SK-N-SH (cell line): ENCODE data around the gene FMNL2. TPM values are rescaled to one million over a fixed set of nuclear protein-coding genes. Genes with fewer than 3 reads are reported as not detected.

Source experiments
- CTCF ChIA-PET: fragments of 300-600, 350-600 bp; formaldehyde crosslinking; extraction: SDS; loops from one replicate; lab custom pipeline; 2021; lab: Yijun Ruan, JAX
- POLR2A ChIA-PET: fragments of 350-600 bp; sonication (Branson Sonifier 250); formaldehyde crosslinking; extraction: SDS; loops from one replicate; lab custom pipeline; 2020; ENCODE audit warnings: antibody characterized with exemption, inconsistent platforms; lab: Yijun Ruan, JAX
- DNase-seq: peaks from one replicate; pipeline ENCODE4 v3.0.0; 2012
- H2AFZ ChIP-seq: fragments of 200-600 bp; sonication (generic); 2 replicates; pipeline ENCODE4 v1.8.1; 2016; ENCODE audit warnings: antibody characterized with exemption, mild to moderate bottlenecking, low read depth
- H3F3A ChIP-seq: fragments of 200-600 bp; sonication (generic); replicated peaks from 2 replicates; pipeline ENCODE3; 2016; ENCODE audit warnings: antibody characterized with exemption, mild to moderate bottlenecking; ENCODE audit not compliant: insufficient read depth
- H3K27ac ChIP-seq, 2 experiments: fragments of 200-500 bp in 1 of 2; fragments of 200-600 bp in 1 of 2; sonication (Bioruptor generic) in 1 of 2; sonication (generic), shearing (Covaris generic) in 1 of 2; 2 replicates each; pipeline versions ENCODE4 v1.5.1 to v1.6.1; 2014 to 2016; ENCODE audit warnings: low read depth in 2 of 2, inconsistent platforms in 1 of 2, low read length in 1 of 2, mild to moderate bottlenecking in 1 of 2, mixed read lengths in 1 of 2
- H3K27me3 ChIP-seq: fragments of 200-600 bp; sonication (generic), shearing (Covaris generic); 2 replicates; pipeline ENCODE4 v1.6.1; 2016; ENCODE audit warnings: mixed run types; ENCODE audit not compliant: insufficient read depth
- H3K36me3 ChIP-seq, 2 experiments: fragments of 200-500 bp in 1 of 2; fragments of 200-600 bp in 1 of 2; sonication (Bioruptor generic) in 1 of 2; sonication (generic) in 1 of 2; replicated peaks in 1 of 2; 2 replicates each; pipeline versions ENCODE3 to v1.5.1; 2014 to 2016; ENCODE audit warnings: low read length in 1 of 2, mild to moderate bottlenecking in 1 of 2; ENCODE audit not compliant: insufficient read depth in 2 of 2, control insufficient read depth in 1 of 2
- H3K4me1 ChIP-seq, 2 experiments: fragments of 200-500 bp in 1 of 2; fragments of 200-600 bp in 1 of 2; sonication (Bioruptor generic) in 1 of 2; sonication (generic), shearing (Covaris generic) in 1 of 2; 2 replicates each; pipeline versions ENCODE4 v1.5.1 to v1.6.1; 2014 to 2016; ENCODE audit warnings: low read depth in 1 of 2, low read length in 1 of 2, mixed run types in 1 of 2; ENCODE audit not compliant: insufficient read depth in 2 of 2, control insufficient read depth in 1 of 2
- H3K4me2 ChIP-seq: fragments of 200-600 bp; sonication (generic), shearing (Covaris generic); 2 replicates; pipeline ENCODE4 v1.6.1; 2017; ENCODE audit warnings: mixed run types
- H3K4me3 ChIP-seq, 2 experiments: fragments of 200-500 bp in 1 of 2; fragments of 200-600 bp in 1 of 2; sonication (Bioruptor generic) in 1 of 2; sonication (generic), shearing (Covaris generic) in 1 of 2; 2 replicates each; pipeline versions ENCODE4 v1.5.1 to v1.8.1; 2014 to 2016; ENCODE audit warnings: low read depth in 2 of 2, inconsistent platforms in 1 of 2, low read length in 1 of 2, mild to moderate bottlenecking in 1 of 2, mixed read lengths in 1 of 2, moderate library complexity in 1 of 2
- H3K79me2 ChIP-seq: fragments of 200-600 bp; sonication (generic); 2 replicates; pipeline ENCODE4 v1.8.1; 2017; ENCODE audit warnings: mild to moderate bottlenecking; ENCODE audit not compliant: insufficient read depth
- H3K9ac ChIP-seq: fragments of 200-600 bp; sonication (generic); 2 replicates; pipeline ENCODE4 v1.6.1; 2017; ENCODE audit warnings: mixed run types
- H3K9me2 ChIP-seq: fragments of 200-600 bp; sonication (generic); 2 replicates; pipeline ENCODE4 v1.6.1; 2017; ENCODE audit warnings: mixed run types
- H3K9me3 ChIP-seq: fragments of 200-600 bp; sonication (generic); 2 replicates; pipeline ENCODE4 v1.6.1; 2017; ENCODE audit warnings: mixed run types, mild to moderate bottlenecking, moderate library complexity
- H4K20me1 ChIP-seq: fragments of 200-600 bp; sonication (generic); 2 replicates; pipeline ENCODE4 v1.6.1; 2017; ENCODE audit warnings: mild to moderate bottlenecking, mixed run types; ENCODE audit not compliant: insufficient read depth
- EP300 ChIP-seq, 2 experiments: IDR thresholded peaks; 2 replicates each; pipeline versions ENCODE4 v1.4.0 to v1.6.1; 2012; ENCODE audit warnings: borderline replicate concordance in 1 of 2, low read depth in 1 of 2, low read length in 1 of 2
- EZH2phosphoT487 ChIP-seq: fragments of 200-600 bp; sonication (generic); IDR thresholded peaks from 2 replicates; pipeline ENCODE4 v1.6.1; 2017; ENCODE audit warnings: low read depth, mixed run types, mild to moderate bottlenecking, antibody characterized with exemption, moderate library complexity, borderline replicate concordance
- FOSL2 ChIP-seq: IDR thresholded peaks from 2 replicates; pipeline ENCODE4 v1.4.0; 2012; ENCODE audit warnings: low read depth, mild to moderate bottlenecking, moderate library complexity, borderline replicate concordance
- FOXJ3 ChIP-seq: sonication (generic); formaldehyde crosslinking; IDR thresholded peaks from 2 replicates; pipeline ENCODE4 v1.5.1; 2020; ENCODE audit warnings: mild to moderate bottlenecking, missing genetic modification reagents
- GABPA ChIP-seq: IDR thresholded peaks from 2 replicates; pipeline ENCODE4 v1.4.0; 2012; ENCODE audit warnings: low read depth, mild to moderate bottlenecking
- GATA2 ChIP-seq: sonication (generic); formaldehyde crosslinking; IDR thresholded peaks from 2 replicates; pipeline ENCODE4 v1.5.0; 2020; ENCODE audit warnings: mild to moderate bottlenecking, missing genetic modification reagents
- IRF3 ChIP-seq: fragments of 150-350 bp; IDR thresholded peaks from 2 replicates; pipeline ENCODE4 v1.6.1; 2016; ENCODE audit warnings: mild to moderate bottlenecking, low read depth, low read length
- JUND ChIP-seq: IDR thresholded peaks from 2 replicates; pipeline ENCODE4 v1.4.0; 2012
- NFIC ChIP-seq: IDR thresholded peaks from 2 replicates; pipeline ENCODE4 v1.4.0; 2012; ENCODE audit warnings: borderline replicate concordance
- POLR2AphosphoS5 ChIP-seq: IDR thresholded peaks from 2 replicates; pipeline ENCODE4 v1.6.1; 2012; ENCODE audit warnings: low read depth, low read length
- RAD21 ChIP-seq: IDR thresholded peaks from 2 replicates; pipeline ENCODE4 v1.6.1; 2012; ENCODE audit warnings: mild to moderate bottlenecking, low read length
- RXRA ChIP-seq: IDR thresholded peaks from 2 replicates; pipeline ENCODE4 v1.4.0; 2012; ENCODE audit warnings: low read depth, mild to moderate bottlenecking, borderline replicate concordance
- SIN3A ChIP-seq: IDR thresholded peaks from 2 replicates; pipeline ENCODE4 v1.6.1; 2012; ENCODE audit warnings: low read depth, mild to moderate bottlenecking, low read length, moderate library complexity, borderline replicate concordance
- SMC3 ChIP-seq: IDR thresholded peaks from 2 replicates; pipeline ENCODE4 v1.6.1; 2012; ENCODE audit warnings: low read depth, low read length, improper control_type of control experiment
- TAF1 ChIP-seq: IDR thresholded peaks from 2 replicates; pipeline ENCODE4 v1.6.1; 2012; ENCODE audit warnings: low read depth, mild to moderate bottlenecking, low read length, moderate library complexity, borderline replicate concordance
- TEAD4 ChIP-seq: IDR thresholded peaks from 2 replicates; pipeline ENCODE4 v1.4.0; 2012; ENCODE audit warnings: mild to moderate bottlenecking, borderline replicate concordance; ENCODE audit not compliant: insufficient read depth
- USF1 ChIP-seq: IDR thresholded peaks from 2 replicates; pipeline ENCODE4 v1.4.0; 2012; ENCODE audit warnings: low read depth, borderline replicate concordance
- WGBS: methylation state at CpG from one replicate; pipeline ENCODE4 v1.1.6; 2017; ENCODE audit warnings: low lambda C conversion rate; 5-methylcytosine and 5-hydroxymethylcytosine counted together
- polyA plus RNA-seq, 3 experiments: library from polyadenylated mRNA; depleted of rRNA; stranded (reverse); fragments of >200 nt; gene quantifications; 2 replicates each; pipeline ENCODE4 v1.2.3, GENCODE V29; 2012
- TF ChIP-seq, protein P1 (sequence below): fragments of 150-350 bp; IDR thresholded peaks from 2 replicates; pipeline ENCODE4 v1.6.1; 2017; ENCODE audit warnings: antibody characterized with exemption, low read length, low read depth, borderline replicate concordance
- TF ChIP-seq, protein P2 (sequence below): IDR thresholded peaks from 2 replicates; pipeline ENCODE4; 2012

FMNL2 gene
- polyA plus RNA-seq, 1 of the 3 experiments (the other 2 are of a cell fraction) = 14.5 TPM

DNA sequence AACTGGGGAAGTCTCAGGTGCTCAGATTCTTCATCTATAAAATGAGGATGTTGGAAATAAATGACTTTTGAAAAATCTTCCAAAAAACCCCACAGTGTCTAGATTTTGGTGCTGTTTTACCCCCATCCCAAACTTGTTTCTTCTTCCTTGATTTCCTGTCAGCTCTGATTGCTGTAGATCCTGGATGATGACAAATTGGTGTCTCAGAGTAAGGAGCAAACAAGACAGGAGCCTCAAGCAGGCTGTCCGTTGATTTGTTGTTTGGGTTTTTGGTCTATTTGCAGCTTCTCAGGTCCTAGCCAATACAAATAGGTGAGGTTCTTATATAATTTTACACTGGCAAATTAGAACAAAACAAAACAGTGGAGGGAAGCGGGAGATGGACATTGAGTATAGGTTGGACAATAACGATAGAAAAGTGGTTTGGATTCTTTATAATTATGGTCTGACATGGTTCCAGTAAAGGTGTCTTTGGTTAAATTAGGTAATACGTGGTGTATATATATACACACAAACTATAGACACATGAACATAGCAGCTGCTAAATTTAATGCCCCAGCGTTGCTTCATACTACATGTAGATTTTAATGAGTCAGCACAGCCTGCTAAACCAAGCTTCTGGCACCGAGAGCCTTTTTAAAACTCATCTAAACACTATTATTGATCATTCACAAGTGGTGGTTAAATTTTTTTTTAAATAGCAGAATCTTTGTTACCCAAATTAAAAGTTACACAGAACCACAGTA, 142.5 kb downstream of the FMNL2 start:
- H3K9ac ChIP-seq = no peak overlapping the region
- WGBS = 94% methylated on average over 6 of the region's 6 CpGs

GRCh38 chr2:152479282-152479681, 144.3 kb downstream of the FMNL2 start:
- Histone ChIP-seq H3K9ac (no peak overlapping the region), H3K4me1 (peaks cover 0 to 10% of the 10 kb centered on the region in 2 experiments; a peak in 2 of 4 replicates), H3K36me3 (no peaks in the 10 kb centered on the region), H3F3A (peaks cover 2% of the 10 kb centered on the region), H3K4me2 (no peak overlapping the region), H3K4me3 (no peak overlapping the region), H4K20me1 (peaks cover 14% of the 10 kb centered on the region; the same call in 1 of the 2 replicates), H3K27ac (no peak overlapping the region), H3K9me2 (no peaks in the 10 kb centered on the region), H2AFZ (no peak overlapping the region), H3K9me3 (no peaks in the 10 kb centered on the region), H3K27me3 (no peaks in the 10 kb centered on the region), H3K79me2 (peaks cover 13% of the 10 kb centered on the region; the same call in 1 of the 2 replicates)
- no peak for DNase-seq
- ChIA-PET POLR2A (no interaction called here), CTCF (interaction anchor here (0.7 kb wide), 1 partner anchor 75 kb away, joined by 3 read pairs; no protein-coding TSS in a partner anchor)
- whole genome bisulfite sequencing = 95% methylated on average over 3 of the region's 3 CpGs
- TF ChIP-seq USF1 (no peak), FOXJ3 (no peak), GABPA (no peak), SIN3A (no peak), EZH2phosphoT487 (no peak), TEAD4 (no peak), POLR2AphosphoS5 (no peak), JUND (no peak), TAF1 (no peak), GATA2 (no peak), RAD21 (no peak)
- TF ChIP-seq, protein P1, sequence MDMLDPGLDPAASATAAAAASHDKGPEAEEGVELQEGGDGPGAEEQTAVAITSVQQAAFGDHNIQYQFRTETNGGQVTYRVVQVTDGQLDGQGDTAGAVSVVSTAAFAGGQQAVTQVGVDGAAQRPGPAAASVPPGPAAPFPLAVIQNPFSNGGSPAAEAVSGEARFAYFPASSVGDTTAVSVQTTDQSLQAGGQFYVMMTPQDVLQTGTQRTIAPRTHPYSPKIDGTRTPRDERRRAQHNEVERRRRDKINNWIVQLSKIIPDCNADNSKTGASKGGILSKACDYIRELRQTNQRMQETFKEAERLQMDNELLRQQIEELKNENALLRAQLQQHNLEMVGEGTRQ = no peak

More for the DNA sequence above, 142.5 kb downstream of the FMNL2 start:
- POLR2A ChIA-PET = no interaction called here
- Histone ChIP-seq H3K9me3 (no peaks in the 10 kb centered on the region), H3K27ac (no peak overlapping the region), H3K4me2 (no peak overlapping the region), H3K4me3 (no peak overlapping the region), H3K4me1 (peaks cover under 1 to 10% of the 10 kb centered on the region in 2 experiments; a peak in 2 of 4 replicates), H3K36me3 (no peaks in the 10 kb centered on the region), H3F3A (peaks cover 2% of the 10 kb centered on the region), H3K79me2 (peaks cover 14% of the 10 kb centered on the region; the same call in 1 of the 2 replicates), H2AFZ (no peak overlapping the region), H3K9me2 (no peaks in the 10 kb centered on the region), H3K27me3 (no peaks in the 10 kb centered on the region), H4K20me1 (peaks cover 14% of the 10 kb centered on the region; the same call in 1 of the 2 replicates)
- DNase-seq = no peak
- TF ChIP-seq POLR2AphosphoS5 (no peak), IRF3 (no peak), FOSL2 (no peak), NFIC (no peak), EZH2phosphoT487 (no peak), JUND (no peak), SIN3A (no peak), SMC3 (no peak), RXRA (no peak), EP300 (IDR thresholded peaks at IDR 0.05; ENCODE audit: borderline replicate concordance in 1 of 2, low read depth in 1 of 2, low read length in 1 of 2) (no peak), TEAD4 (no peak), RAD21 (no peak)
- TF ChIP-seq, protein P1 = no peak
- TF ChIP-seq, protein P2, sequence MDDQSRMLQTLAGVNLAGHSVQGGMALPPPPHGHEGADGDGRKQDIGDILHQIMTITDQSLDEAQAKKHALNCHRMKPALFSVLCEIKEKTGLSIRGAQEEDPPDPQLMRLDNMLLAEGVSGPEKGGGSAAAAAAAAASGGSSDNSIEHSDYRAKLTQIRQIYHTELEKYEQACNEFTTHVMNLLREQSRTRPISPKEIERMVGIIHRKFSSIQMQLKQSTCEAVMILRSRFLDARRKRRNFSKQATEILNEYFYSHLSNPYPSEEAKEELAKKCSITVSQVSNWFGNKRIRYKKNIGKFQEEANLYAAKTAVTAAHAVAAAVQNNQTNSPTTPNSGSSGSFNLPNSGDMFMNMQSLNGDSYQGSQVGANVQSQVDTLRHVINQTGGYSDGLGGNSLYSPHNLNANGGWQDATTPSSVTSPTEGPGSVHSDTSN = no peak
- CTCF ChIA-PET = interaction anchor here (0.8 kb wide), 1 partner anchor 55 kb away, joined by 3 read pairs; no protein-coding TSS in a partner anchor
